ENCODE data around the gene NAA40. TPM values are rescaled to one million over a fixed set of nuclear protein-coding genes. Genes with fewer than 3 reads are reported as not detected.
A peak's percentile ranks its signal among the peaks of the same experiment; 100 is the strongest.

Gene NAA40
- total and polyA plus RNA-seq, 2 of the 13 experiments (the other 11 are each of a cell fraction or from before 2014, with no cell fraction given) = 11.1 to 17.9 TPM

DNA sequence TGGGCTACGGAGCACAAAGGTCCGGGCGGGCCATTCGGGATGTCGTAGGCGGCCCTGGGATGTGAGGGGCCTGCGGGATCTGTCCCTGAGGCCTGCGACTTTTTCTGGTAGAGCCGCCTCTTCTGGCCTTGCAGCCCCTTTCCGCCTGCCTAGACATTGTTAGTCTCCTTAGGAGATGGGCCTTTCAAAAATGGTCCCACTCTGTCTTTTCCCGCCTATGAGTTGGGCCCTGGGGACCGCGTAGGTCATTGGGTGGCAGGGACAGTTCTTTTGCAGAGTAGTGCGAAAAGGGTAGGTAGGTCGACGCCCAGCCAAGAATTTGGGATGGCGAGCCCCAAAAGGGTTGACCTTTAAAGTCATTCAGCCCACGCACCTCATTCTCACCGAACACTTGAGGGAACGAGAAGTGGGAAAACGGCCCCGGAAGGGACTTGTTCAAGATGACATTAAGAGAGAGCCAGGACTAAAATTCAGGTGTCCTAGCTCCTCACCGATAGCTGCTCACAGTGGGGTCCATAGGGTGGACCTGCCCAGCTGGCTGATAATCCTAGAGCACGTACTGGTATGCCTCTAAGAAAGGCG lies 48.2 kb downstream of the NAA40 start (continued):
- TF ChIP-seq, protein P1, sequence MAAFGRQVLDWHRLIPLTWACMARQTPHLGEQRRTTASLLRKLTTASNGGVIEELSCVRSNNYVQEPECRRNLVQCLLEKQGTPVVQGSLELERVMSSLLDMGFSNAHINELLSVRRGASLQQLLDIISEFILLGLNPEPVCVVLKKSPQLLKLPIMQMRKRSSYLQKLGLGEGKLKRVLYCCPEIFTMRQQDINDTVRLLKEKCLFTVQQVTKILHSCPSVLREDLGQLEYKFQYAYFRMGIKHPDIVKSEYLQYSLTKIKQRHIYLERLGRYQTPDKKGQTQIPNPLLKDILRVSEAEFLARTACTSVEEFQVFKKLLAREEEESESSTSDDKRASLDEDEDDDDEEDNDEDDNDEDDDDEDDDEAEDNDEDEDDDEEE (CRISPR knock-in tag; IDR thresholded peaks at IDR 0.05) = 0 out of 2 replicates have a peak, but pooled peaks have one; percentile 74
- peak; percentile 19; the same call in 1 of the 2 replicates for TF ChIP-seq SMAD9 (CRISPR knock-in tag; IDR thresholded peaks at IDR 0.05)
- no peak for TF ChIP-seq SYNCRIP (IDR thresholded peaks at IDR 0.05; ENCODE audit: insufficient read depth, low read depth, low read length)
- TF ChIP-seq ATF7-NPFF (CRISPR knock-in tag; IDR thresholded peaks at IDR 0.05; ENCODE audit: low read depth) = 0 out of 2 replicates have a peak, but pooled peaks have one; percentile 3
- no peak for TF ChIP-seq ZNF441 (CRISPR knock-in tag; IDR thresholded peaks at IDR 0.05; ENCODE audit: borderline replicate concordance)
- TF ChIP-seq SOX6 (IDR thresholded peaks at IDR 0.05) = no peak
- TF ChIP-seq SOX6 (CRISPR knock-in tag; IDR thresholded peaks at IDR 0.05) = 0 out of 2 replicates have a peak, but pooled peaks have one; percentile 1
- TF ChIP-seq, protein P2, sequence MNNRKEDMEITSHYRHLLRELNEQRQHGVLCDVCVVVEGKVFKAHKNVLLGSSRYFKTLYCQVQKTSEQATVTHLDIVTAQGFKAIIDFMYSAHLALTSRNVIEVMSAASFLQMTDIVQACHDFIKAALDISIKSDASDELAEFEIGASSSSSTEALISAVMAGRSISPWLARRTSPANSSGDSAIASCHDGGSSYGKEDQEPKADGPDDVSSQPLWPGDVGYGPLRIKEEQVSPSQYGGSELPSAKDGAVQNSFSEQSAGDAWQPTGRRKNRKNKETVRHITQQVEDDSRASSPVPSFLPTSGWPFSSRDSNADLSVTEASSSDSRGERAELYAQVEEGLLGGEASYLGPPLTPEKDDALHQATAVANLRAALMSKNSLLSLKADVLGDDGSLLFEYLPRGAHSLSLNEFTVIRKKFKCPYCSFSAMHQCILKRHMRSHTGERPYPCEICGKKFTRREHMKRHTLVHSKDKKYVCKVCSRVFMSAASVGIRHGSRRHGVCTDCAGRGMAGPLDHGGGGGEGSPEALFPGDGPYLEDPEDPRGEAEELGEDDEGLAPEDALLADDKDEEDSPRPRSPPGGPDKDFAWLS (CRISPR knock-in tag; IDR thresholded peaks at IDR 0.05; ENCODE audit: borderline replicate concordance) = no peak
- TF ChIP-seq ZNF563 (CRISPR knock-in tag; IDR thresholded peaks at IDR 0.05) = peak; percentile 97; the same call in 1 of the 2 replicates
- TF ChIP-seq ZBTB42 (CRISPR knock-in tag; IDR thresholded peaks at IDR 0.05) = no peak
- 0 out of 2 replicates have a peak, but pooled peaks have one; percentile 11 for TF ChIP-seq ZNF724P (CRISPR knock-in tag; IDR thresholded peaks at IDR 0.05; ENCODE audit: borderline replicate concordance)
- peak; percentile 32; the same call in 1 of the 2 replicates for TF ChIP-seq ZNF747 (CRISPR knock-in tag; IDR thresholded peaks at IDR 0.05; ENCODE audit: borderline replicate concordance)
- TF ChIP-seq, protein P3, sequence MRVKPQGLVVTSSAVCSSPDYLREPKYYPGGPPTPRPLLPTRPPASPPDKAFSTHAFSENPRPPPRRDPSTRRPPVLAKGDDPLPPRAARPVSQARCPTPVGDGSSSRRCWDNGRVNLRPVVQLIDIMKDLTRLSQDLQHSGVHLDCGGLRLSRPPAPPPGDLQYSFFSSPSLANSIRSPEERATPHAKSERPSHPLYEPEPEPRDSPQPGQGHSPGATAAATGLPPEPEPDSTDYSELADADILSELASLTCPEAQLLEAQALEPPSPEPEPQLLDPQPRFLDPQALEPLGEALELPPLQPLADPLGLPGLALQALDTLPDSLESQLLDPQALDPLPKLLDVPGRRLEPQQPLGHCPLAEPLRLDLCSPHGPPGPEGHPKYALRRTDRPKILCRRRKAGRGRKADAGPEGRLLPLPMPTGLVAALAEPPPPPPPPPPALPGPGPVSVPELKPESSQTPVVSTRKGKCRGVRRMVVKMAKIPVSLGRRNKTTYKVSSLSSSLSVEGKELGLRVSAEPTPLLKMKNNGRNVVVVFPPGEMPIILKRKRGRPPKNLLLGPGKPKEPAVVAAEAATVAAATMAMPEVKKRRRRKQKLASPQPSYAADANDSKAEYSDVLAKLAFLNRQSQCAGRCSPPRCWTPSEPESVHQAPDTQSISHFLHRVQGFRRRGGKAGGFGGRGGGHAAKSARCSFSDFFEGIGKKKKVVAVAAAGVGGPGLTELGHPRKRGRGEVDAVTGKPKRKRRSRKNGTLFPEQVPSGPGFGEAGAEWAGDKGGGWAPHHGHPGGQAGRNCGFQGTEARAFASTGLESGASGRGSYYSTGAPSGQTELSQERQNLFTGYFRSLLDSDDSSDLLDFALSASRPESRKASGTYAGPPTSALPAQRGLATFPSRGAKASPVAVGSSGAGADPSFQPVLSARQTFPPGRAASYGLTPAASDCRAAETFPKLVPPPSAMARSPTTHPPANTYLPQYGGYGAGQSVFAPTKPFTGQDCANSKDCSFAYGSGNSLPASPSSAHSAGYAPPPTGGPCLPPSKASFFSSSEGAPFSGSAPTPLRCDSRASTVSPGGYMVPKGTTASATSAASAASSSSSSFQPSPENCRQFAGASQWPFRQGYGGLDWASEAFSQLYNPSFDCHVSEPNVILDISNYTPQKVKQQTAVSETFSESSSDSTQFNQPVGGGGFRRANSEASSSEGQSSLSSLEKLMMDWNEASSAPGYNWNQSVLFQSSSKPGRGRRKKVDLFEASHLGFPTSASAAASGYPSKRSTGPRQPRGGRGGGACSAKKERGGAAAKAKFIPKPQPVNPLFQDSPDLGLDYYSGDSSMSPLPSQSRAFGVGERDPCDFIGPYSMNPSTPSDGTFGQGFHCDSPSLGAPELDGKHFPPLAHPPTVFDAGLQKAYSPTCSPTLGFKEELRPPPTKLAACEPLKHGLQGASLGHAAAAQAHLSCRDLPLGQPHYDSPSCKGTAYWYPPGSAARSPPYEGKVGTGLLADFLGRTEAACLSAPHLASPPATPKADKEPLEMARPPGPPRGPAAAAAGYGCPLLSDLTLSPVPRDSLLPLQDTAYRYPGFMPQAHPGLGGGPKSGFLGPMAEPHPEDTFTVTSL (CRISPR knock-in tag; IDR thresholded peaks at IDR 0.05; ENCODE audit: borderline replicate concordance) = 0 out of 2 replicates have a peak, but pooled peaks have one; percentile 49
- TF ChIP-seq MTF2 (CRISPR knock-in tag; IDR thresholded peaks at IDR 0.05; ENCODE audit: borderline replicate concordance) = 0 out of 2 replicates have a peak, but pooled peaks have one; percentile 48
- TF ChIP-seq ZNF253 (CRISPR knock-in tag; IDR thresholded peaks at IDR 0.05; ENCODE audit: borderline replicate concordance) = 0 out of 2 replicates have a peak, but pooled peaks have one; percentile 11
- TF ChIP-seq ZNF776 (CRISPR knock-in tag; IDR thresholded peaks at IDR 0.05) = 0 out of 2 replicates have a peak, but pooled peaks have one; percentile 84
- TF ChIP-seq, protein P4, sequence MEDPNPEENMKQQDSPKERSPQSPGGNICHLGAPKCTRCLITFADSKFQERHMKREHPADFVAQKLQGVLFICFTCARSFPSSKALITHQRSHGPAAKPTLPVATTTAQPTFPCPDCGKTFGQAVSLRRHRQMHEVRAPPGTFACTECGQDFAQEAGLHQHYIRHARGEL (CRISPR knock-in tag; IDR thresholded peaks at IDR 0.05) = 0 out of 2 replicates have a peak, but pooled peaks have one; percentile 3
- TF ChIP-seq STAT5B (CRISPR knock-in tag; IDR thresholded peaks at IDR 0.05) = no peak
- TF ChIP-seq, protein P5, sequence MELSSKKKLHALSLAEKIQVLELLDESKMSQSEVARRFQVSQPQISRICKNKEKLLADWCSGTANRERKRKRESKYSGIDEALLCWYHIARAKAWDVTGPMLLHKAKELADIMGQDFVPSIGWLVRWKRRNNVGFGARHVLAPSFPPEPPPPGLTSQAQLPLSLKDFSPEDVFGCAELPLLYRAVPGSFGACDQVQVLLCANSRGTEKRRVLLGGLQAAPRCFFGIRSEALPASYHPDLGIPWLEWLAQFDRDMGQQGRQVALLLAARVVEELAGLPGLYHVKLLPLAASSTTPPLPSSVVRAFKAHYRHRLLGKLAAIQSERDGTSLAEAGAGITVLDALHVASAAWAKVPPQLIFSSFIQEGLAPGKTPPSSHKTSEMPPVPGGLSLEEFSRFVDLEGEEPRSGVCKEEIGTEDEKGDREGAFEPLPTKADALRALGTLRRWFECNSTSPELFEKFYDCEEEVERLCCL (CRISPR knock-in tag; IDR thresholded peaks at IDR 0.05; ENCODE audit: borderline replicate concordance) = no peak
